ENCODE results near the gene SGCA. TPM values are rescaled to one million over a fixed set of nuclear protein-coding genes. Genes with fewer than 3 reads are reported as not detected.

The SGCA gene
- total and polyA plus RNA-seq, 2 of the 13 experiments (the other 11 are each of a cell fraction or from before 2014, with no cell fraction given): not detected

GRCh38 chr17:50210240-50211225 lies 44.7 kb downstream of the SGCA start (continued):
- no peak for TF ChIP-seq NR2F2 (IDR thresholded peaks at IDR 0.05; ENCODE audit: borderline replicate concordance, low read depth)
- no peak for TF ChIP-seq ATF7 (IDR thresholded peaks at IDR 0.05)
- 0 out of 2 replicates have a peak, but pooled peaks have one; percentile 29 for TF ChIP-seq ATF7 (CRISPR knock-in tag; IDR thresholded peaks at IDR 0.05)
- no peak for TF ChIP-seq WIZ (CRISPR knock-in tag; IDR thresholded peaks at IDR 0.05)
- no peak for TF ChIP-seq ISX (CRISPR knock-in tag; conservative IDR thresholded peaks at IDR 0.05)
- TF ChIP-seq KDM1A (CRISPR knock-in tag; IDR thresholded peaks at IDR 0.05): no peak
- TF ChIP-seq REST (IDR thresholded peaks at IDR 0.05; ENCODE audit: borderline replicate concordance in 1 of 2, low read depth in 1 of 2, low read length in 2 of 2): no peak
- TF ChIP-seq PAWR (CRISPR knock-in tag; IDR thresholded peaks at IDR 0.05; ENCODE audit: borderline replicate concordance): no peak
- no peak for TF ChIP-seq AHDC1 (CRISPR knock-in tag; IDR thresholded peaks at IDR 0.05; ENCODE audit: borderline replicate concordance)
- TF ChIP-seq MIER3 (CRISPR knock-in tag; IDR thresholded peaks at IDR 0.05; ENCODE audit: borderline replicate concordance): no peak
- no peak for TF ChIP-seq U2AF2 (IDR thresholded peaks at IDR 0.05; ENCODE audit: low read depth, low read length)
- TF ChIP-seq ZGPAT (CRISPR knock-in tag; IDR thresholded peaks at IDR 0.05): no peak
- no peak for TF ChIP-seq ZNF850 (CRISPR knock-in tag; conservative IDR thresholded peaks at IDR 0.05)
- TF ChIP-seq THAP7 (CRISPR knock-in tag; IDR thresholded peaks at IDR 0.05): no peak
- TF ChIP-seq FOXP1 (IDR thresholded peaks at IDR 0.05): no peak
- no peak for TF ChIP-seq FOXP1 (CRISPR knock-in tag; IDR thresholded peaks at IDR 0.05)
